GM21528 (cell line): ENCODE measurements around the gene SHFL.

Source experiments
- ATAC-seq: cut with Tn5 transposase; IDR thresholded peaks from one replicate; pipeline ENCODE4 v1.9.1; 2021; ENCODE audit warnings: mild to moderate bottlenecking, moderate library complexity; ENCODE audit not compliant: unreplicated experiment, low FRiP score

Gene SHFL

DNA sequence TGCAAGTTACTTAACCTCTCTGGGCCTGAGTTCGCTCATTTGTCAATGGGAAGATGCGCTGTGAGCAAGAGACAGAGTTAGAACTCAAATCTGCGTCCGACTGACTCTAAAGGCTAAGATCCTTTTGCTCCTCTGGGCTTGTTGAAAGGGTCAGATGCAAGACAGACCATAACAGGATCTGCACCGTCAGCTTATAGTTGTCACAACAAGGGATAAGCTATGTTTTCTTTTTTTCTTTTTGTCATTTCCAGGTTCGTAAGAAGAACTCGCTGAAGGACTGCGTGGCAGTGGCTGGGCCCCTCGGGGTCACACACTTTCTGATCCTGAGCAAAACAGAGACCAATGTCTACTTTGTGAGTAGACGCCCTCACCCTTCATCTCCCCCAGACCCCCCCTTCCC is 21.1 kb downstream of the SHFL start:
- ATAC-seq, result no peak

DNA sequence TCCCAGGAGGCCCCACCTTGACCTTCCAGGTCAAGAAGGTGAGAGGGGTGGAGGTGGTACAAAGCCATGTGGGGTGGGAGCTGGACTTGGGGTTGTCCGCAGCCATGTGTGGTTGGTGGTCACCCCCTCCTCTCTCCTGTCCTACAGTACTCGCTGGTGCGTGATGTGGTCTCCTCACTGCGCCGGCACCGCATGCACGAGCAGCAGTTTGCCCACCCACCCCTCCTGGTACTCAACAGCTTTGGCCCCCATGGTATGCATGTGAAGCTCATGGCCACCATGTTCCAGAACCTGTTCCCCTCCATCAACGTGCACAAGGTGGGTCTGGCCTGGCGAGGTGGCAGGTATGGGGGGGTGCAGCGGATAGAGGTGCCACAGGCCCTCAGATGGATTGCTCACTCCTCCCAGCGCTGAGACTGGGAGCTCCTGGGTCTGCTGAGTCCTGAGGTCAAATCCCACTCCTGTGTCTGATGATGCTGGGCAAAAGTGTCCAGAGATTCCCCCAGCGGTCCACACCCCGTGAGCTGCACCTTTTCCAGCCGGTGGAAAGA is 21.8 kb downstream of the SHFL start:
- no peak for ATAC-seq

DNA sequence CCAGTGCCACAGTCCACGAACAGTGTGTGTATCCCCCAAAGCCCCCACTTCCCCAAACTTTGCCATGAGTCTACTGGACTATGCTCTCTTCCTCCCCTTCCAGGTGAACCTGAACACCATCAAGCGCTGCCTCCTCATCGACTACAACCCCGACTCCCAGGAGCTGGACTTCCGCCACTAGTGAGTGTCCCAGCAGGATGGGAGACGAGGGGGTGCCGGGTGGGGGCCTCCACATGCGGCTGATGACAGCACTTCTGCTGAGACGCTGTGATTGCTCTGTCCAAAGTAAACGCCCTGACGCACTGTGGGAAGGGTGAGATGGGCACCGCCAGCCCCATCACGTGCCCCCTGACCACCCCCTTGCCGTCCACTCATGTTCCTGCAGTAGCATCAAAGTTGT is 23.4 kb downstream of the SHFL start:
- no peak for ATAC-seq

DNA sequence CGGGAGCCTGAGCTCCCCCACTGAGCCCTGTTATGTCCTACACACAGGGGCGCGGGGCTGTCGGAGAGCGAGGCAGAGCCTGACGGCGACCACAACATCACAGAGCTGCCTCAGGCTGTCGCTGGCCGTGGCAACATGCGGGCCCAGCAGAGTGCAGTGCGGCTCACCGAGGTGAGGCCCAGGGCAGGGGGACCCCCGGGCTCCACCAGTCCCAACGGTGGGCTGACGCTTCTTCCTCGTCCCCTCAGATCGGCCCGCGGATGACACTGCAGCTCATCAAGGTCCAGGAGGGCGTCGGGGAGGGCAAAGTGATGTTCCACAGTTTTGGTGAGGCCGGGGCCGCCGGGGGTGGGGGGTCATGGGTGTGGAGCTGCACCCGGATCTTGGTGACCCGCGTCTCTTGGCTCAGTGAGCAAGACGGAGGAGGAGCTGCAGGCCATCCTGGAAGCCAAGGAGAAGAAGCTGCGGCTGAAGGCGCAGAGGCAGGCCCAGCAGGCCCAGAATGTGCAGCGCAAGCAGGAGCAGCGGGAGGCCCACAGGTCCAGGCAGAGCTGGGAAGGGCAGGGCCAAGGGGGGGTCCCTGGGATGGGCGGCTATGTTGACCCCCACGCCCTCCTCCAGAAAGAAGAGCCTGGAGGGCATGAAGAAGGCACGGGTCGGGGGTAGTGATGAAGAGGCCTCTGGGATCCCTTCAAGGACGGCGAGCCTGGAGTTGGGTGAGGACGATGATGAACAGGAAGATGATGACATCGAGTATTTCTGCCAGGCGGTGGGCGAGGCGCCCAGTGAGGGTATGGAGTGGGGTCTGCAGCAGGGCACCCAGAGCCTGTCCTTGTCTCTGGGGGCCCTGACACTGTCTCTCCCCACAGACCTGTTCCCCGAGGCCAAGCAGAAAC is 24.2 kb downstream of the SHFL start:
- ATAC-seq, result no peak

DNA sequence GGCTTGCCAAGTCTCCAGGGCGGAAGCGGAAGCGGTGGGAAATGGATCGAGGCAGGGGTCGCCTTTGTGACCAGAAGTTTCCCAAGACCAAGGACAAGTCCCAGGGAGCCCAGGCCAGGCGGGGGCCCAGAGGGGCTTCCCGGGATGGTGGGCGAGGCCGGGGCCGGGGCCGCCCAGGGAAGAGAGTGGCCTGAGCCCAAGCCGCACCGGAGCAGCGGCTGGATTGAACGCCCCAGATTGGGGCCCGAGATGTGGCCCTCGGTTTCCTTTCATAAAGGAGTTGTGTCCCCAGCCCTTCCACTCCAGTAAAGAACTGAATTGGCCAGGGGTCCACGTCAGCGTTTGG is 24.8 kb downstream of the SHFL start:
- ATAC-seq, result no peak

DNA sequence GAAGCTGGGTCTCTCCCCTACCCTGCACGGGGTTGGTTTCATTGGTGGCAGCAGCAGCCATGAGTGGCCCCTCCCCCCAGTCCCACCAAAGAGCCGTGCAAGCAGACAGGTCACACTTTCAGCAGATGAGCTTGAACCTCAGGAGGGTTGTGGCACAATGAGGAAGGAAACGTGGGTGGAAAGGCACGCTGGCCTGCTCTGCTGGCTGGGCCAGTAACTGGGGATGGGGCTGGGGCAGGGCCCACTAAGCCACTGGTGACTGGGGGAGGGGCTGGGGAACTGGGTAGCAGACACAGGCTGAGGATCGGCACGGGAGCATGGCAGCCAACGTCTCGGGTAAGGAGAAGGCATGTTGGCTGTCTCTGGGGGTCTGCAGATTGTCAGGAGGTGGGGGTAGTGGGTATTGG is 25.3 kb downstream of the SHFL start, which contains the start of gene P2RY11:
TSS of gene P2RY11 (plus strand) at position 289 of the 407 bp plus-strand sequence. CDS start at position 318, 29 bp downstream.
- ATAC-seq, result no peak

DNA sequence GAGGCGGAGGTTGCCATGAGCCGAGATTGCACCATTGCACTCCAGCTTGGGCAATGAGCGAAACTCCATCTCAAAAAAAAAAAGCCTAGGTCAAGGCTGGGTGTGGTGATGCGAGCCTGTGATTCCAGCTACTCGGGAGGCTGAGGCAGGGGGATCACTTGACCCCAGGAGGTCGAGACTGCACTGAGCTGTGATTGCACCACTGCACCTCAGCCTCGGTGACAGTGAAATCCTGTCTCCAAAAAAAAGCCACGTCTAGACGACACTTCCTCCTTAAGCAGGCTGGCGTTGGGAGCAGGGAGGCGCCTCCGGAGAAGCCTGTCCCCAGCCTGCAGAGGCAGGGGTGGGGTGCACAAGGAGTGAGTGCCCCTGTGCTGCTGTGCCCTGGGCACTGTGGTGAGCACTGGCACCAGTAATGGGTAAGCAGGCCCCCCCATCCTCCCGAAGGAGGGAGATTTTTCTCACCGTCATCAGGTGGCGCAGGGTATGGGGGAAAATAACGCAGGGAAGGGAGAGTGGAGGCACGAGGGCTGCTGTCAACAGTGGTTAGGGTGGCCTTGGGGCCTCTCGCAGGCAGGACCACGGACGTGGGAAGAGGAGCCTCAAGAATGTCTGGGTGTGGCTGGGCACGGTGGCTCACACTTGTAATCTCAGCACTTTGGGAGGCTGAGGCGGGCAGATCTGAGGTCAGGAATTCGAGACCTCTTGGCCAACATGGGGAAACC is 26.1 kb downstream of the SHFL start:
- no peak for ATAC-seq

DNA sequence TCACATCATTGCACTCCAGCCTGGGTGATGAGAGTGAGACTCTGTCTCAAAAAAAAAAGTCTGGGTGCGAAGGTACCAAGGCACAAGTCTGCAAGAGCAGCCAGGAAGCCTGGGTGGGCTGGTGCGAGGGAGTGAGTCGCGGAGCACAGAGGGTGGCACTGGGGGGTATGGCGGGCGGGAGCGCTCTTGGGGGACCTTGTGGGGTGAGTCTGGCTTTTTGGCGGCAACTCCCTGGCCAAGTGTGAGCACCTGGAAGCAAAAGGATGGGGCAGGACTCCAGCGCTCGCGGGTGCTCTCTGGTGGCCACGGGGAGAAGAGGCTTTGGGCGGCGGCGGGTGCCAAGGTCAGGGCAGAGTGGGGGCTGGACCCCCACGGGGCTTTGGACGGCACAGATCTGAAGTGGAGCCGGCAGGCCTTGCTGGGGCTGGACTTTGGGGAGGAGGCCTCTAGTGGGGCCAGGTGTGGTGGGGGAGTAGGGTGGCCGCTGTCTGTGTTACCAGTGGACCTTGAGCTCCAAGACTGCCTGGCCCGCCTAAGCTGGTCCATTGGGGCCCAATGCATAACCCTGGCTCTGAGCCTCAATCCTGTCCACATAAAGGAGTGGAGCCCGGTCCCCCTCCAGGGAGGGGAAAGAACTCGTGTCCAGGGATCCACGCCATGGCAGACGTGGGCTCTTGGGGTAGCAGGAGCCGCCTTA is 26.9 kb downstream of the SHFL start:
- no peak for ATAC-seq

DNA sequence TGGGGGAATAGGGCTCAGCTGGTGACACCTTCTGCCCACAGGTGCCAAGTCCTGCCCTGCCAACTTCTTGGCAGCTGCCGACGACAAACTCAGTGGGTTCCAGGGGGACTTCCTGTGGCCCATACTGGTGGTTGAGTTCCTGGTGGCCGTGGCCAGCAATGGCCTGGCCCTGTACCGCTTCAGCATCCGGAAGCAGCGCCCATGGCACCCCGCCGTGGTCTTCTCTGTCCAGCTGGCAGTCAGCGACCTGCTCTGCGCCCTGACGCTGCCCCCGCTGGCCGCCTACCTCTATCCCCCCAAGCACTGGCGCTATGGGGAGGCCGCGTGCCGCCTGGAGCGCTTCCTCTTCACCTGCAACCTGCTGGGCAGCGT is 27.5 kb downstream of the SHFL start:
- no peak for ATAC-seq

DNA sequence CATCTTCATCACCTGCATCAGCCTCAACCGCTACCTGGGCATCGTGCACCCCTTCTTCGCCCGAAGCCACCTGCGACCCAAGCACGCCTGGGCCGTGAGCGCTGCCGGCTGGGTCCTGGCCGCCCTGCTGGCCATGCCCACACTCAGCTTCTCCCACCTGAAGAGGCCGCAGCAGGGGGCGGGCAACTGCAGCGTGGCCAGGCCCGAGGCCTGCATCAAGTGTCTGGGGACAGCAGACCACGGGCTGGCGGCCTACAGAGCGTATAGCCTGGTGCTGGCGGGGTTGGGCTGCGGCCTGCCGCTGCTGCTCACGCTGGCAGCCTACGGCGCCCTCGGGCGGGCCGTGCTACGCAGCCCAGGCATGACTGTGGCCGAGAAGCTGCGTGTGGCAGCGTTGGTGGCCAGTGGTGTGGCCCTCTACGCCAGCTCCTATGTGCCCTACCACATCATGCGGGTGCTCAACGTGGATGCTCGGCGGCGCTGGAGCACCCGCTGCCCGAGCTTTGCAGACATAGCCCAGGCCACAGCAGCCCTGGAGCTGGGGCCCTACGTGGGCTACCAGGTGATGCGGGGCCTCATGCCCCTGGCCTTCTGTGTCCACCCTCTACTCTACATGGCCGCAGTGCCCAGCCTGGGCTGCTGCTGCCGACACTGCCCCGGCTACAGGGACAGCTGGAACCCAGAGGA is 28.0 kb downstream of the SHFL start:
- ATAC-seq, result no peak

DNA sequence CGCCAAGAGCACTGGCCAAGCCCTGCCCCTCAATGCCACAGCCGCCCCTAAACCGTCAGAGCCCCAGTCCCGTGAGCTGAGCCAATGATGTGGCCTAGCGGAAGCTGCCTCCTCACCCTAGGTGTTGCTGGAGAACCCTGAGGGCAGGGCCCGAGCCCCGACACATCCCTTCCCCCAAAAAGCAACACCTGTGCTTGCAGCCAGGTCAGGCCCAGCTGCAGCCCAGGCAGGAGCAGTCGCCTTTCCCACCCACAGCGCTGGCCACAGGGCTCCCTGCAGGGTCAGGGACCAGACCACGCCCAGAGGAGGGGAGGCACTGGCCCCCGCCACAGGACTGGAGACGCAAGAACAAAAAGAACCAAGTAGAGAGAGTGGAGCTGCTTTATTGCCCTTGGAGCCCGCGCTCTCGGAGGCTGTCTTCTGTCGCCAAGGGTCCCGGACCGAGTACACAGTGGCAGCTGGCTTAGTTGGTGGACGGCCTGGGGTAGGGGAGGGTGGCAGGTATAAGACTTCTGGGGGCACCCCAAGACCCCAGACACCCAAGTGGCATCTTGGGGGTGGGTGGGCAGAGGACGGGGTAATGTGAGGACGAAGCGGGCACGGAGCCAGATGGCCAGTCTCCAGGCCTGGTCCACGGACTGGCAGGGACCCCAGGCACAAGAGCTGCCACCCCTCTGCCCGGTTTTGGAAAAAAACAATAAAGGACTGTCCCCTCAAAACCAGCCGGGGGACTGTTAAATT is 28.7 kb downstream of the SHFL start:
- ATAC-seq, result no peak

DNA sequence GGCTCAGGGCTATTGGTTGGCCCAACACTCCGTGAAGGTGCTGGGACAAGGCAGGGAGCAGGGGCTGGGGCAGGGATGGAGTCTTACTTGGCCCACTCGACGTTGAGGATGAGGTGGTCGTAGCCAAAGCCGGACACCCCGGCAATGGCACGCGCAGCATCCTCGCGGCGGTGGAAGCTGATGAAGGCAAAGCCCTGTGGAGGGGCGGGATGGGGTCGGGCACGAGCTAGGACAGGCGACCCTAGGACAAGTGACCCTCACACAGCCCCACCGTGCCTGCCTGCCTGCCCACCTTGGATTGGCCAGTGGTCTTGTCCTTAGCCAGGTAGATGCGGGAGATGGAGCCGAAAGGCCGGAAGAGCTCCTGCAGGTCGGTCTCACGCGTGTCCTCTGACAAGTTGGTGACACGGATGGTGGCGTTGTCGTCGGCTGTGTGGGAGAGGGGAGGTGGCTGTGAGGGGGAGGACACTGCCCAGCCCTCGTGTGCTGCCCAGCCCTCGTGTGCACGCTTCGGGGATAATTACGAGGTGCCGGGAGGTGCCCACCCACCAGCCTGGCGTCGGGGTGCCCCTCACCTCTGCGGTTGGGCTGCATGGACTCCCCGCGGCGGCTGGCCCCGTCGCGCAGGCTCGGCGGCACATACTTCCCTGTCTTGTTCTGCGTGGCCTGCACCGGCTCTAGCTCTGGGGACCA is 29.4 kb downstream of the SHFL start:
- no peak for ATAC-seq

DNA sequence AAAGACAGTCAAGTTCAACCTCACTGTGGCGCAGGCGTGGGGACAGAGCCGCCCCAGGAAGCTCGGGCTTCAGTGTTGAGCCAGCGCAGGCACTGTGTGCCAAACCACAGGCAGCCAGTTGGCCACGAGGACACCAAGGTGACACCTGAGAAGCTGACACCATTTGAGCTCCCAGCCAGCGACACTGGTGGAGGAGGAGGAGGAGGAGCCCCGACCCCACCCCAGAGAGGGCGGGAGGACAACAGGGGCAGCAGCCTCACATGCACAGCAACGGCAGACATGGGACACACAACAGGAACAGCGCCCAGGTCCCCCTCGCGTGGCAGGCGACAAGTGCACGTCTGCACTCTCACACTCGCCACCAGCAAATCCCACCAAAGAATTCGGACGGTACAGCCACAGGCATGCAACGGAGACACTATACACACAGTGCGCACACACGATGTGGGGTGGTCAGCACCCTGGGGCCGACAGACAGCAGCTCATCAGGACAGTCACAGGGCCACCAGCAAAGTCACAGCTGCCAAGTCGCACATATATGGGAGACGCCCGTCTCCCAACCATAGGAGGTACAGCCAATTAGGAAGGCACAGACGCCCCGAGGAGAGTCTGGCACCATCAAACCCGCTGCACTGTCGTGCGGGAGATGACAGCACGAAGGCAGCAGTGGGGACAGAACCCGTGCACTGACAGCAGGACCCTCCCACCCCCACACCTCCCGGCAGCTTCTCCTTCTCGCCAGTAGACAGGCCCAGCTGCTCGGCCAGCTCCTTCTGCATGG is 30.2 kb downstream of the SHFL start:
- no peak for ATAC-seq

DNA sequence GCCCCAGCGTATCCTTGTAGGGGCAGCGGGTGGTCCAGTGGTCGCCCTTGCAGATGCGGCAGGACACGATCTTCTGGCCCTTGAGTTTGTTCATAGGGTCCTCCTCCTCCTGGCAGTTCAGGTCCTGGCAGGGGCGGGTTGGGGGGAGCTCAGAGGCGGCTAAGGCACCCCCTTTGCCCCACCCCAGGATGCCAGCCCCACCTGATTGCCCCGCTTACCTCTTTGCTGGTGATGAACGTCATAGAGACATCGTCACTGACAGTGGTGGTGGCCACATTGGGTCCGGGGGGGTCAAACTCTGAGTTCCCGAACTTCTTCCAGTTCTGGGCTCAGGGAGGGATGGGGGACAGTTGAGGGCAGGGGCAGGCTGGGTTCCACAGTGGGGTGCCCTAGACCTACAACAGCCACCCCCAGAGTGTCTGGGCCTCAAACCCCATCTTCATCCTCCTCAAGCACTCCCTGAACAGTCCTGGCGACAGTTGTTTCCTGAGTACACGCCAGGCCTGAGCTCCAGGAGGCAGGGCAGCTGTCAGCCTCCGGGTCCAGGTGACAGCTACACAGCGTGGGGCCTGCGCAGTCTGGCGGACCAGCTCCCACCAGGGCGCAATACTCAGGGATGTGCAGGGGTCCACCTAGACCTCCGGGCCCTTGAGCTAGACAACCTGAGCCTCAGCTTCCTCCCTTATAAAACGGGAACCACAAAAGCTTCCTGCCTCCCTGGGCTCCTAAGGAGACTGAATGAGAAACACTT is 30.9 kb downstream of the SHFL start:
- ATAC-seq, result no peak

DNA sequence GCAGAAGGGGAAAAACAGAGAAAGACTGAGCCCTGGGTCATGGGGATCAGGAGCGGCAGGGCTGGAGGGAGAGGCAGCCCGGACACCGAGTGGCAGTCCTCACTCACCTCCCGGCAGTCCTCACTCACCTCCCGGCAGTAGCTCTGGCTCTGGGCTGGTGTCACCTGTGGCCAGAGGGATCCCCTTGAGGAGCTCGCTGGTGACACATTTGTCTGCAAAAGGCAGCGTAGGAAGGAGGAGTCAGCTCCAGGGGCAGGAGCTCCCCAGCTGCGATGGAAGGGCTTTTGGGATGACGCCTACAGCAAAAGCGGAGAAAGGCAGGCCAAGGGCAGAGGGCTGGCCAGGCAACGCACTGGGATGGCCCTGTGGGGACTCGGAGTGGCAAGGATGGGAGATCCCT is 32.8 kb downstream of the SHFL start:
- ATAC-seq, result no peak

DNA sequence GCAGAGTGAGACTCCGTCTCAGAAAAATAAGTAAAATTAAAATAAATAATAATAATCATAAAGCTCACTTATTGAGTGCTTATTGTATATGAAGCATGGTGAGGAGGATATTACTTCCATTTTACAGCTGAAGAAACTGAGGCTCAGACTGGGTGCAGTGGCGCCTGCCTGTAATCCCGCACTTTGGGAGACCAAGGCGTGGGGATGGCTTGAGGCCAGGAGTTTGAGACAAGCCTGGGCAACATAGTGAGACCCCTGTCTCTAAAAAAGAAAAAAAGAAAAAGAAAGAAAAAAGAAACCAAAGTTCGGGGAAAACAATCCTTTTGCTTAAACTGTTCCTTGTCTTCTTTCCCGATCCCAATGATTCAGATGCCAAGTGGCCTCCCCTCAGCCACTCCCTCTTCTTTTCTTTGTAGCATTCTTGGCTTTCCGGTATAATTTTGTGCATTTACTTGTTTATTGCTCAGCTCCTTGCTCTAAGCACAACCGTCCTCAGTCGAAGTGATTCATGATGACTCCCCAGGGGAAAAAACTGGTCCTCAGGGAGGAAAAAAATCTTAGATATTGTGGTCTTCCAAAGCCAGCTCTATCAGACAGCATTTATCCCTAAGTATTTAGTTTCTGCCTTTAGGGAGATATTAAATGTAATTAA is 34.5 kb downstream of the SHFL start:
- no peak for ATAC-seq

DNA sequence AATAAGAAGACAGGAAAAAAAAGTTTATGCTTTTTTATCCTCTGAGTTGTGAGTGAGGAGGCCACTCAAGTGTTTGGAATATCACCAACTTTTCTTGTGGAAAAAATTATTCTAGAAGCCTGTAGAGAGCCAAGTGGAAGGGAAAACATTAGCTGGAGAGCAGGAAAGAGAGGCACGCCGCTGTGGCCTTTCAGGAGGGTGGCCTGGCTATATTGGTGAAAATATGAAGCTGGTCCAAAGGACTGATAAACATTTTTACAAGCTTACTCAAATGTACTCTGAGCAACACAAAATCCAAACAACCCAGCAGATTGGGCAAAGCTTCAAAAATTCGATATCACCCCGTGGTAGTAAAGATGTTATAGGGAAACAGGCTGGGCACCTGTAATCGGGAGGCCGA is 35.9 kb downstream of the SHFL start:
- no peak for ATAC-seq
